OCI-LY7 (cell line): ENCODE measurements around the gene CDC25A.

Experiments
- EZH2phosphoT487 ChIP-seq: fragments of 200-600 bp; sonication (generic); IDR thresholded peaks from 2 replicates; pipeline ENCODE4 v1.6.1; 2018; ENCODE audit warnings: low read depth, borderline replicate concordance, mild to moderate bottlenecking, mixed run types, antibody characterized with exemption, low read length, moderate library complexity, mixed read lengths
- TF ChIP-seq, protein P1 (sequence below): fragments of 200-600 bp; sonication (generic); conservative IDR thresholded peaks from 2 replicates; pipeline ENCODE4 v1.5.1; 2014; ENCODE audit warnings: mild to moderate bottlenecking, antibody characterized with exemption, low read length, moderate library complexity, mixed read lengths

DNA sequence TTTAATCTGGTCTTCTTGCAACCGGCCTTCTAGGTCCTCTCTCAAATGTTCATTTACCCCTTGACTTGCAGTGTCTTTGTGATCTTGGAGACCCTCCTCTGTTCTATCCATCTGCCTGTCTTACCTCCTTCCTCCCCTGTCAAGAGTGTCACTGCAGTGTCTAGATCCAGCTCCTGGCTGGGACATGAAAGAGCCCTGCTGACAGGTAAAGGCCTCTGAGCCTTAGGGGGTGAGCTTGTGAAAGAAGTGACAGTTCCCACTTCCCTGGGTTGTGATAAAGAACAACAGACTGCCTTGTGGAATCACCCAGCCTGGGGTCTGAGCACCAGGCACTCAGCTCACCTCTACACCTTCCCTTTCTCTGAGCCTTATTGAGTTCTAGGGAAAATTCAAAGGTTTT is 68.0 kb downstream of the CDC25A start:
- TF ChIP-seq EZH2phosphoT487 = no peak
- TF ChIP-seq, protein P1, sequence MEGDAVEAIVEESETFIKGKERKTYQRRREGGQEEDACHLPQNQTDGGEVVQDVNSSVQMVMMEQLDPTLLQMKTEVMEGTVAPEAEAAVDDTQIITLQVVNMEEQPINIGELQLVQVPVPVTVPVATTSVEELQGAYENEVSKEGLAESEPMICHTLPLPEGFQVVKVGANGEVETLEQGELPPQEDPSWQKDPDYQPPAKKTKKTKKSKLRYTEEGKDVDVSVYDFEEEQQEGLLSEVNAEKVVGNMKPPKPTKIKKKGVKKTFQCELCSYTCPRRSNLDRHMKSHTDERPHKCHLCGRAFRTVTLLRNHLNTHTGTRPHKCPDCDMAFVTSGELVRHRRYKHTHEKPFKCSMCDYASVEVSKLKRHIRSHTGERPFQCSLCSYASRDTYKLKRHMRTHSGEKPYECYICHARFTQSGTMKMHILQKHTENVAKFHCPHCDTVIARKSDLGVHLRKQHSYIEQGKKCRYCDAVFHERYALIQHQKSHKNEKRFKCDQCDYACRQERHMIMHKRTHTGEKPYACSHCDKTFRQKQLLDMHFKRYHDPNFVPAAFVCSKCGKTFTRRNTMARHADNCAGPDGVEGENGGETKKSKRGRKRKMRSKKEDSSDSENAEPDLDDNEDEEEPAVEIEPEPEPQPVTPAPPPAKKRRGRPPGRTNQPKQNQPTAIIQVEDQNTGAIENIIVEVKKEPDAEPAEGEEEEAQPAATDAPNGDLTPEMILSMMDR = no peak
